OCI-LY3 (cell line): ENCODE results near the gene ADORA1.

Source experiments
- H2AFZ ChIP-seq: fragments of 200-600, 300-600 bp; shearing (Covaris generic); 2 replicates; pipeline ENCODE4 v1.6.0; 2014; ENCODE audit warnings: antibody characterized with exemption, low read depth, low read length
- H3K27ac ChIP-seq: fragments of 200-600, 300-600 bp; sonication (generic); 2 replicates; pipeline ENCODE4 v1.5.1; 2014; ENCODE audit warnings: mild to moderate bottlenecking, low read length, moderate library complexity, mixed read lengths
- H3K27me3 ChIP-seq: fragments of 200-600, 300-600 bp; sonication (generic); 2 replicates; pipeline ENCODE4 v1.6.1; 2014; ENCODE audit warnings: low read depth, low read length, mixed read lengths
- H3K36me3 ChIP-seq: fragments of 200-600, 300-600 bp; sonication (generic); replicated peaks from 2 replicates; pipeline ENCODE3; 2014; ENCODE audit warnings: low read depth, low read length, mixed read lengths
- H3K4me1 ChIP-seq: fragments of 300-600, 200-600 bp; sonication (generic); 2 replicates; pipeline ENCODE4 v1.6.1; 2014; ENCODE audit warnings: low read length, mixed read lengths
- H3K4me2 ChIP-seq: fragments of 200-600, 300-600 bp; sonication (generic); 2 replicates; pipeline ENCODE4 v1.6.1; 2014; ENCODE audit warnings: low read length, mixed read lengths
- H3K4me3 ChIP-seq: fragments of 300-600, 200-600 bp; sonication (generic); 2 replicates; pipeline ENCODE4 v1.5.1; 2014; ENCODE audit warnings: antibody characterized with exemption, mild to moderate bottlenecking, low read length, moderate library complexity
- H3K79me2 ChIP-seq: fragments of 300-600, 200-600 bp; shearing (Covaris generic); 2 replicates; pipeline ENCODE4 v1.6.1; 2014; ENCODE audit warnings: mild to moderate bottlenecking, low read length, mixed read lengths
- H3K9ac ChIP-seq: fragments of 300-600, 200-600 bp; shearing (Covaris generic); 2 replicates; pipeline ENCODE4 v1.6.0; 2014; ENCODE audit warnings: mild to moderate bottlenecking, low read length, moderate library complexity
- H3K9me3 ChIP-seq: fragments of 200-600, 300-600 bp; shearing (Covaris generic); 2 replicates; pipeline ENCODE4 v1.6.1; 2014; ENCODE audit warnings: low read length, mixed read lengths; ENCODE audit not compliant: insufficient read depth
- H4K20me1 ChIP-seq: fragments of 200-600, 300-600 bp; sonication (generic); 2 replicates; pipeline ENCODE4 v1.6.1; 2016; ENCODE audit warnings: low read length, mixed read lengths; ENCODE audit not compliant: insufficient read depth
- CTCF ChIP-seq: fragments of 200-600, 300-600 bp; sonication (generic); IDR thresholded peaks from 2 replicates; pipeline ENCODE4 v1.5.1; 2014; ENCODE audit warnings: antibody characterized with exemption, low read length, low read depth
- EZH2phosphoT487 ChIP-seq: fragments of 200-600 bp; shearing (Covaris generic); IDR thresholded peaks from 2 replicates; pipeline ENCODE4 v1.6.1; 2018; ENCODE audit warnings: antibody characterized with exemption, mixed run types, low read depth

The ADORA1 gene

GRCh38 chr1:203114202-203114601, 13.3 kb upstream of the ADORA1 start:
- H3K27ac ChIP-seq = no peak overlapping the region
- no peaks in the 10 kb centered on the region for H3K36me3 ChIP-seq
- H3K4me3 ChIP-seq = no peak overlapping the region
- H4K20me1 ChIP-seq = no peaks in the 10 kb centered on the region
- H3K4me2 ChIP-seq = no peak overlapping the region
- no peaks in the 10 kb centered on the region for H3K4me1 ChIP-seq
- peaks cover 86% of the 10 kb centered on the region for H3K27me3 ChIP-seq
- H3K9me3 ChIP-seq = no peaks in the 10 kb centered on the region
- TF ChIP-seq EZH2phosphoT487 (no peak), CTCF (no peak)
- H3K79me2 ChIP-seq = no peaks in the 10 kb centered on the region
- H3K9ac ChIP-seq = no peak overlapping the region
- H2AFZ ChIP-seq = no peak overlapping the region

DNA sequence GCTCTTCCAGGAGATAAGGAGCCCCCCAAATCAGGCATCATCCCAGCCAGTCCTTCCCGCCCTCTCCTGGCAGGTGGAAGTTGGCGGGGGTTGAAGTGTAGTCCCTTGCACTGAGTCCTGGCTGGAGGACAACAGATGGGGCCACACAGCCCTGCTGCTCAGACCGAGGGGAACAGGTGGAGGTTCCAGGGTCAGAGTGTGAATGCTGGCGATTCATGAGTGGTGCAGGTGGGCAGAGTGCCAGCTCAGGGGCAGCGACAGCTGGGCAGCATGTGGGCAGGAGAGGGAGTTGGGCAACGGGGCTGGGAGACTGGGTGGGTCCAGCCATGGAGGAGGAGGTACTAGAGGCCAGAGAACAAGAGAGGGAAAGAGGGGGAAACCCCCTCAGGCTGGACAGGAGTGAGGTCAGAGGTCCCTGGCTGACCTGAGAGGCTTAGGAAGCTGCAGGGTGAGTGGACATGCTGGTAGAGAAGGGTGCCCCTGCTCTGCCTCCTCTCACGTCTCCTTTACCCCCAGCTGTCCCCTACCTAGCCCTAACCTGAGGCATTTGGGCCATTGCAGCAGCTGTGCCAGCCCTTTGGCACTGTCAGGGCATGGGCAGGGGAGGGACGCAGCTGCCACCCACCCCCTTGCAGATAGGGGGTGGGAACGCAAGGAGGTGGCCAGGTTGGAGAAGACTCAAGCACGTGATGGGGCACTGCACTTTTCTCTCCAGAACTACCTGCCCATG, 11.3 kb upstream of the ADORA1 start:
- no peaks in the 10 kb centered on the region for H3K36me3 ChIP-seq
- H3K9me3 ChIP-seq = no peaks in the 10 kb centered on the region
- H3K4me2 ChIP-seq = no peak overlapping the region
- no peak overlapping the region for H3K27ac ChIP-seq
- no peak overlapping the region for H3K9ac ChIP-seq
- no peak overlapping the region for H2AFZ ChIP-seq
- H4K20me1 ChIP-seq = no peaks in the 10 kb centered on the region
- H3K4me3 ChIP-seq = no peak overlapping the region
- H3K79me2 ChIP-seq = no peaks in the 10 kb centered on the region
- peaks cover 80% of the 10 kb centered on the region for H3K27me3 ChIP-seq
- no peaks in the 10 kb centered on the region for H3K4me1 ChIP-seq
- TF ChIP-seq CTCF (no peak), EZH2phosphoT487 (no peak)

- no peaks in the 10 kb centered on the region for H3K4me1 ChIP-seq
- no peak overlapping the region for H3K4me3 ChIP-seq
- no peaks in the 10 kb centered on the region for H3K79me2 ChIP-seq
- H3K27me3 ChIP-seq = peaks cover 79% of the 10 kb centered on the region
- H4K20me1 ChIP-seq = no peaks in the 10 kb centered on the region
- 0 out of 2 replicates have a peak overlapping the region, but pooled peaks have one; percentile 9 for H3K4me2 ChIP-seq
- H3K9ac ChIP-seq = no peak overlapping the region
- no peaks in the 10 kb centered on the region for H3K36me3 ChIP-seq
- H2AFZ ChIP-seq = no peak overlapping the region
- no peak overlapping the region for H3K27ac ChIP-seq
- H3K9me3 ChIP-seq = no peaks in the 10 kb centered on the region
- TF ChIP-seq EZH2phosphoT487 (no peak), CTCF (peak; percentile 63)
Measured at GRCh38 chr1:203117611-203118575, 9.6 kb upstream of the ADORA1 start.
